ENCODE measurements around the gene SMIM35.

GRCh38 chr11:118046964-118047700, 39.6 kb downstream of the SMIM35 start:
- TF ChIP-seq, protein P1, sequence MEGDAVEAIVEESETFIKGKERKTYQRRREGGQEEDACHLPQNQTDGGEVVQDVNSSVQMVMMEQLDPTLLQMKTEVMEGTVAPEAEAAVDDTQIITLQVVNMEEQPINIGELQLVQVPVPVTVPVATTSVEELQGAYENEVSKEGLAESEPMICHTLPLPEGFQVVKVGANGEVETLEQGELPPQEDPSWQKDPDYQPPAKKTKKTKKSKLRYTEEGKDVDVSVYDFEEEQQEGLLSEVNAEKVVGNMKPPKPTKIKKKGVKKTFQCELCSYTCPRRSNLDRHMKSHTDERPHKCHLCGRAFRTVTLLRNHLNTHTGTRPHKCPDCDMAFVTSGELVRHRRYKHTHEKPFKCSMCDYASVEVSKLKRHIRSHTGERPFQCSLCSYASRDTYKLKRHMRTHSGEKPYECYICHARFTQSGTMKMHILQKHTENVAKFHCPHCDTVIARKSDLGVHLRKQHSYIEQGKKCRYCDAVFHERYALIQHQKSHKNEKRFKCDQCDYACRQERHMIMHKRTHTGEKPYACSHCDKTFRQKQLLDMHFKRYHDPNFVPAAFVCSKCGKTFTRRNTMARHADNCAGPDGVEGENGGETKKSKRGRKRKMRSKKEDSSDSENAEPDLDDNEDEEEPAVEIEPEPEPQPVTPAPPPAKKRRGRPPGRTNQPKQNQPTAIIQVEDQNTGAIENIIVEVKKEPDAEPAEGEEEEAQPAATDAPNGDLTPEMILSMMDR (IDR thresholded peaks at IDR 0.05): no peak
- TF ChIP-seq POLR2A (IDR thresholded peaks at IDR 0.05) (no peak), POLR2AphosphoS5 (IDR thresholded peaks at IDR 0.05) (no peak), EP300 (IDR thresholded peaks at IDR 0.05; ENCODE audit: low read depth) (no peak)

All from transverse colon (tissue), 4 donors.